ENCODE measurements around the gene RAD9A. TPM values are rescaled to one million over a fixed set of nuclear protein-coding genes. Genes with fewer than 3 reads are reported as not detected.

RAD9A gene
- total RNA-seq, 1 experiment from 2014 or later = 55.1 TPM

- Mint-ChIP-seq H3K36me3 (ENCODE audit: insufficient read depth, unreplicated experiment) (no peaks in the 10 kb centered on the region), H3K4me1 (ENCODE audit: low read depth, unreplicated experiment) (no peaks in the 10 kb centered on the region), H3K27ac (ENCODE audit: unreplicated experiment) (peak overlapping the region; percentile 13), H3K9me3 (ENCODE audit: unreplicated experiment) (no peaks in the 10 kb centered on the region), H3K27me3 (ENCODE audit: insufficient read depth, unreplicated experiment) (no peaks in the 10 kb centered on the region), H3K4me3 (ENCODE audit: unreplicated experiment) (no peak overlapping the region)
- no TSS peak for BruUV-seq (replicated peaks)
- Histone ChIP-seq H3K27me3 (replicated peaks; ENCODE audit: control insufficient read depth, insufficient read depth, low read length) (no peaks in the 10 kb centered on the region), H3K4me1 (no peaks in the 10 kb centered on the region), H3K36me3 (ENCODE audit: control insufficient read depth, insufficient read depth, low read length) (no peaks in the 10 kb centered on the region), H3K9me3 (no peaks in the 10 kb centered on the region), H3K4me3 (ENCODE audit: low read depth, low read length) (no peak overlapping the region)
- TF ChIP-seq CTCF (IDR thresholded peaks at IDR 0.05; ENCODE audit: insufficient read depth in 1 of 2, low read depth in 1 of 2, low read length in 1 of 2, severe bottlenecking in 1 of 2, unreplicated experiment in 1 of 2) = no peak
- CTCF ChIA-PET = interaction anchor here (0.6 to 17.9 kb wide), 4 partner anchors 13 to 37 kb away, joined by 4 to 775 read pairs (median 4); partner anchors contain the start of gene CLCF1
- no peak for DNase-seq
- intact Hi-C loops (cut with micrococcal nuclease; ENCODE audit: unreplicated experiment) = no loop called here
- POLR2A ChIA-PET = no interaction called here
These were observed 25.9 kb upstream of the RAD9A start for GRCh38 chr11:67365736-67366444.

- DNase-seq = no peak
- Mint-ChIP-seq H3K4me3 (ENCODE audit: unreplicated experiment) (no peak overlapping the region), H3K27me3 (ENCODE audit: insufficient read depth, unreplicated experiment) (no peaks in the 10 kb centered on the region), H3K4me1 (ENCODE audit: low read depth, unreplicated experiment) (no peaks in the 10 kb centered on the region), H3K36me3 (ENCODE audit: insufficient read depth, unreplicated experiment) (no peaks in the 10 kb centered on the region), H3K27ac (ENCODE audit: unreplicated experiment) (no peak overlapping the region), H3K9me3 (ENCODE audit: unreplicated experiment) (no peaks in the 10 kb centered on the region)
- Histone ChIP-seq H3K4me1 (peaks cover 5% of the 10 kb centered on the region), H3K36me3 (ENCODE audit: control insufficient read depth, insufficient read depth, low read length) (no peaks in the 10 kb centered on the region), H3K4me3 (ENCODE audit: low read depth, low read length) (no peak overlapping the region), H3K27me3 (replicated peaks; ENCODE audit: control insufficient read depth, insufficient read depth, low read length) (no peaks in the 10 kb centered on the region), H3K9me3 (no peaks in the 10 kb centered on the region)
- TF ChIP-seq CTCF (IDR thresholded peaks at IDR 0.05; ENCODE audit: insufficient read depth in 1 of 2, low read depth in 1 of 2, low read length in 1 of 2, severe bottlenecking in 1 of 2, unreplicated experiment in 1 of 2) = no peak
- CTCF ChIA-PET = interaction anchor here (0.6 kb wide), 1 partner anchor 20 kb away, joined by 4 read pairs; no protein-coding TSS in a partner anchor
- no TSS peak for BruUV-seq (replicated peaks)
- POLR2A ChIA-PET = no interaction called here
- intact Hi-C loops (cut with micrococcal nuclease; ENCODE audit: unreplicated experiment) = no loop called here
These were observed 25.2 kb upstream of the RAD9A start for GRCh38 chr11:67366546-67366945.

GRCh38 chr11:67366961-67367760 lies 24.6 kb upstream of the RAD9A start:
- intact Hi-C loops (cut with micrococcal nuclease; ENCODE audit: unreplicated experiment) = no loop called here
- ChIA-PET CTCF (no interaction called here), POLR2A (no interaction called here)
- H3K27me3 ChIP-seq (replicated peaks; ENCODE audit: control insufficient read depth, insufficient read depth, low read length) = no peaks in the 10 kb centered on the region
- no peaks in the 10 kb centered on the region for H3K27me3 Mint-ChIP-seq (ENCODE audit: insufficient read depth, unreplicated experiment)
- H3K4me3 Mint-ChIP-seq (ENCODE audit: unreplicated experiment) = no peak overlapping the region
- no peaks in the 10 kb centered on the region for H3K36me3 ChIP-seq (ENCODE audit: control insufficient read depth, insufficient read depth, low read length)
- no peak overlapping the region for H3K27ac Mint-ChIP-seq (ENCODE audit: unreplicated experiment)
- H3K9me3 Mint-ChIP-seq (ENCODE audit: unreplicated experiment) = no peaks in the 10 kb centered on the region
- no TSS peak for BruUV-seq (replicated peaks)
- no peaks in the 10 kb centered on the region for H3K9me3 ChIP-seq
- peaks cover 11% of the 10 kb centered on the region for H3K4me1 ChIP-seq
- no peaks in the 10 kb centered on the region for H3K4me1 Mint-ChIP-seq (ENCODE audit: low read depth, unreplicated experiment)
- TF ChIP-seq CTCF (IDR thresholded peaks at IDR 0.05; ENCODE audit: insufficient read depth in 1 of 2, low read depth in 1 of 2, low read length in 1 of 2, severe bottlenecking in 1 of 2, unreplicated experiment in 1 of 2) = no peak
- H3K4me3 ChIP-seq (ENCODE audit: low read depth, low read length) = no peak overlapping the region
- DNase-seq = no peak
- H3K36me3 Mint-ChIP-seq (ENCODE audit: insufficient read depth, unreplicated experiment) = no peaks in the 10 kb centered on the region

Data from Caco-2 (cell line).